Measurements from ENCODE around the gene CHDH.

- TF ChIP-seq CTCF (IDR thresholded peaks at IDR 0.05) (no peak), POLR2A (IDR thresholded peaks at IDR 0.05) (no peak)
Observed at GRCh38 chr3:53799338-53799865, 46.8 kb downstream of the CHDH start.
